ENCODE results near the gene KRT36.

DNA sequence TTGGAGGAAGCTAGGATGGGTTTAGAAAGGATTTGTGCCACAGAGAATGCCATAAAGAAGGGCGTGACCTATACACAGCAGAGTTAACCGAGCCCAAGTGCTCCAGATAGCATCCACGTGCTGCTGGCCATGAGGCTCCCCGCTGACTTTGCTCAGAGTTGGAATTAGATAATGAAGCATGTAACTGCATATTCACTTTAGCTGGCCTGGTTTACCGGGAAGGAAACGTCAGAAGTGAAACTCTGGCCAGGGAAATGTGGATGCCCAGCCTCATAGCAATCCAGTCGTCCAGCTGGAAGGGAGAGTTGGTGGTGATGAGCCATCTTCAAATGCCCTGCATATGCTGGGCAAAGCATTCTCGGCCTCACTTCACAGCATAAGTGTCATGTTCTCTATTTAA, 14.8 kb downstream of the KRT36 start:
- no peak for TF ChIP-seq POLR2A (IDR thresholded peaks at IDR 0.05)
- TF ChIP-seq, protein P1, sequence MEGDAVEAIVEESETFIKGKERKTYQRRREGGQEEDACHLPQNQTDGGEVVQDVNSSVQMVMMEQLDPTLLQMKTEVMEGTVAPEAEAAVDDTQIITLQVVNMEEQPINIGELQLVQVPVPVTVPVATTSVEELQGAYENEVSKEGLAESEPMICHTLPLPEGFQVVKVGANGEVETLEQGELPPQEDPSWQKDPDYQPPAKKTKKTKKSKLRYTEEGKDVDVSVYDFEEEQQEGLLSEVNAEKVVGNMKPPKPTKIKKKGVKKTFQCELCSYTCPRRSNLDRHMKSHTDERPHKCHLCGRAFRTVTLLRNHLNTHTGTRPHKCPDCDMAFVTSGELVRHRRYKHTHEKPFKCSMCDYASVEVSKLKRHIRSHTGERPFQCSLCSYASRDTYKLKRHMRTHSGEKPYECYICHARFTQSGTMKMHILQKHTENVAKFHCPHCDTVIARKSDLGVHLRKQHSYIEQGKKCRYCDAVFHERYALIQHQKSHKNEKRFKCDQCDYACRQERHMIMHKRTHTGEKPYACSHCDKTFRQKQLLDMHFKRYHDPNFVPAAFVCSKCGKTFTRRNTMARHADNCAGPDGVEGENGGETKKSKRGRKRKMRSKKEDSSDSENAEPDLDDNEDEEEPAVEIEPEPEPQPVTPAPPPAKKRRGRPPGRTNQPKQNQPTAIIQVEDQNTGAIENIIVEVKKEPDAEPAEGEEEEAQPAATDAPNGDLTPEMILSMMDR (IDR thresholded peaks at IDR 0.05): no peak
- no peak for TF ChIP-seq POLR2AphosphoS5 (IDR thresholded peaks at IDR 0.05)
- TF ChIP-seq EP300 (IDR thresholded peaks at IDR 0.05): no peak

Data from stomach (tissue), 4 donors.